Keratinocyte (primary cell): ENCODE results near the gene ATOX1. TPM values are rescaled to one million over a fixed set of nuclear protein-coding genes. Genes with fewer than 3 reads are reported as not detected.

Experiments
- DNase-seq: peaks from one replicate; pipeline ENCODE4 v3.0.0-alpha.2; 2011; ENCODE audit warnings: low read depth, missing footprints, low spot score
- FAIRE-seq: peaks from 2 replicates; lab custom pipeline; 2011; peaks lifted over from hg19 to GRCh38; lab: Jason Lieb, UNC
- H2AFZ ChIP-seq: 2 replicates; pipeline ENCODE4 v1.6.0; 2012; ENCODE audit warnings: low read length, control low read depth, inconsistent platforms; ENCODE audit not compliant: control insufficient read depth
- H3K27ac ChIP-seq: 2 replicates; pipeline ENCODE4 v1.5.1; 2011; ENCODE audit warnings: low read length; ENCODE audit not compliant: control insufficient read depth, insufficient read depth
- H3K27me3 ChIP-seq: 3 replicates; pipeline ENCODE4 v1.6.0; 2011; ENCODE audit warnings: low read length; ENCODE audit not compliant: control insufficient read depth, insufficient read depth; ENCODE audit errors: extremely low read depth
- H3K36me3 ChIP-seq, 2 experiments: 2 replicates in 1 of 2; 3 replicates in 1 of 2; pipeline ENCODE4 v1.5.1; 2011; ENCODE audit warnings: low read length in 2 of 2, mild to moderate bottlenecking in 1 of 2; ENCODE audit not compliant: control insufficient read depth in 2 of 2, insufficient read depth in 2 of 2; ENCODE audit errors: extremely low read depth in 1 of 2
- H3K4me1 ChIP-seq: 3 replicates; pipeline ENCODE4 v1.5.1; 2011; ENCODE audit warnings: low read length; ENCODE audit not compliant: control insufficient read depth, insufficient read depth; ENCODE audit errors: extremely low read depth
- H3K4me2 ChIP-seq: 3 replicates; pipeline ENCODE4 v1.6.0; 2011; ENCODE audit warnings: low read depth, low read length; ENCODE audit not compliant: control insufficient read depth, insufficient read depth; ENCODE audit errors: extremely low read depth
- H3K4me3 ChIP-seq, 3 experiments: fragments of 200-600 bp in 1 of 3; sonication (generic) in 1 of 3; 2 replicates in 2 of 3; 3 replicates in 1 of 3; pipeline ENCODE4 v1.5.1; 2011 to 2016; ENCODE audit warnings: low read length in 3 of 3, mild to moderate bottlenecking in 3 of 3, control low read depth in 2 of 3, inconsistent platforms in 1 of 3, low read depth in 1 of 3, mixed read lengths in 1 of 3, mixed run types in 1 of 3, moderate library complexity in 1 of 3; ENCODE audit not compliant: control insufficient read depth in 2 of 3, insufficient read depth in 2 of 3; ENCODE audit errors: extremely low read depth in 1 of 3
- H3K79me2 ChIP-seq: 2 replicates; pipeline ENCODE4 v1.6.0; 2012; ENCODE audit warnings: low read length; ENCODE audit not compliant: control insufficient read depth, insufficient read depth
- H3K9ac ChIP-seq: 3 replicates; pipeline ENCODE4 v1.6.0; 2011; ENCODE audit warnings: low read length; ENCODE audit not compliant: control insufficient read depth, insufficient read depth; ENCODE audit errors: extremely low read depth
- H3K9me1 ChIP-seq: 3 replicates; pipeline ENCODE4 v1.6.0; 2011; ENCODE audit warnings: low read length; ENCODE audit not compliant: control insufficient read depth, insufficient read depth; ENCODE audit errors: extremely low read depth
- H3K9me3 ChIP-seq: 2 replicates; pipeline ENCODE4 v1.5.1; 2012; ENCODE audit warnings: low read depth, low read length; ENCODE audit not compliant: control insufficient read depth
- H4K20me1 ChIP-seq: 3 replicates; pipeline ENCODE4 v1.6.0; 2011; ENCODE audit warnings: low read length; ENCODE audit not compliant: control insufficient read depth, insufficient read depth; ENCODE audit errors: extremely low read depth
- EZH2 ChIP-seq: IDR thresholded peaks from one replicate; pipeline ENCODE4 v1.6.1; 2012; ENCODE audit warnings: inconsistent platforms, mild to moderate bottlenecking, low read length, moderate library complexity
- dilution Hi-C: fragments of 300-500 bp; cut with MboI; formaldehyde crosslinking; loops from one replicate; pipeline ENCODE4 v1.7.0; 2020; ENCODE audit warnings: low sequenced_read_pairs; ENCODE audit not compliant: extremely low pct_ligation_motif_present
- polyA plus RNA-seq, 5 experiments: library from polyadenylated mRNA; depleted of rRNA in 3 of 5; stranded (reverse) in 3 of 5; stranded (forward) in 1 of 5; unstranded in 1 of 5; fragments of >200 nt; gene quantifications; 1 replicate in 1 of 5; 2 replicates in 3 of 5; 3 replicates in 1 of 5; pipeline versions ENCODE4 v1.2.1 to v1.2.3, GENCODE V29; 2011 to 2012; ENCODE audit warnings: missing spikeins in 2 of 5, low read depth in 1 of 5, low replicate concordance in 1 of 5
- TF ChIP-seq, protein P1 (sequence below), 3 experiments: IDR thresholded peaks in 1 of 3; conservative IDR thresholded peaks in 1 of 3; optimal IDR thresholded peaks in 1 of 3; 2 replicates in 2 of 3; 3 replicates in 1 of 3; pipeline versions ENCODE3 to v1.5.1; 2011; ENCODE audit warnings: low read length in 3 of 3, mild to moderate bottlenecking in 3 of 3, moderate library complexity in 2 of 3, control low read depth in 1 of 3, inconsistent platforms in 1 of 3; ENCODE audit not compliant: insufficient read depth in 2 of 3; ENCODE audit errors: extremely low read depth in 1 of 3

The ATOX1 gene
- polyA plus RNA-seq, 1 donor (not counting 4 experiments of a cell fraction or from before 2014, with no cell fraction given) = 173 TPM

DNA sequence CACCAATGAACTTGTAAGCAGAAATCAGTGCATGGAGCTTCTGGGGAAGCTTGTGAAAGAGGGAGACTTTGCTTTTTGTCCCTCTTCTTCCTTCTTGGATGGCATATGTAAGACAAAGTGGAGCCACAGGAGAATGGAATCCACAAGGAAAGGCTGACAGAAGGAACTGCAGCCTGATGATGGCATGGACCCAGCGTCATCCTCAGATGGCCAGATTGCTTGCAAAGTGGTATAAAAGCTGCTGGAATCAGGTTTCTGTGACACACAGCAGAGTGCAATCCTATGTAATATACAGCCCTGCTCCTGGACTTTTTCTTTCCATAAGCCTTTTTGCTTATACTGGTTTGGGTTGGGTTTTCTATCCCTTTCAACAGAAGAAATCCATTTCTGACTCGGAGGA lies 40.3 kb downstream of the ATOX1 start:
- no peaks in the 10 kb centered on the region for H3K9me3 ChIP-seq
- no peak overlapping the region for H3K4me3 ChIP-seq
- no peak overlapping the region for H3K9ac ChIP-seq
- H3K4me2 ChIP-seq = no peak overlapping the region
- no peaks in the 10 kb centered on the region for H3K27me3 ChIP-seq
- H3K9me1 ChIP-seq = no peaks in the 10 kb centered on the region
- H3K27ac ChIP-seq = no peak overlapping the region
- no peak overlapping the region for H2AFZ ChIP-seq
- TF ChIP-seq EZH2 = no peak
- TF ChIP-seq, protein P1, sequence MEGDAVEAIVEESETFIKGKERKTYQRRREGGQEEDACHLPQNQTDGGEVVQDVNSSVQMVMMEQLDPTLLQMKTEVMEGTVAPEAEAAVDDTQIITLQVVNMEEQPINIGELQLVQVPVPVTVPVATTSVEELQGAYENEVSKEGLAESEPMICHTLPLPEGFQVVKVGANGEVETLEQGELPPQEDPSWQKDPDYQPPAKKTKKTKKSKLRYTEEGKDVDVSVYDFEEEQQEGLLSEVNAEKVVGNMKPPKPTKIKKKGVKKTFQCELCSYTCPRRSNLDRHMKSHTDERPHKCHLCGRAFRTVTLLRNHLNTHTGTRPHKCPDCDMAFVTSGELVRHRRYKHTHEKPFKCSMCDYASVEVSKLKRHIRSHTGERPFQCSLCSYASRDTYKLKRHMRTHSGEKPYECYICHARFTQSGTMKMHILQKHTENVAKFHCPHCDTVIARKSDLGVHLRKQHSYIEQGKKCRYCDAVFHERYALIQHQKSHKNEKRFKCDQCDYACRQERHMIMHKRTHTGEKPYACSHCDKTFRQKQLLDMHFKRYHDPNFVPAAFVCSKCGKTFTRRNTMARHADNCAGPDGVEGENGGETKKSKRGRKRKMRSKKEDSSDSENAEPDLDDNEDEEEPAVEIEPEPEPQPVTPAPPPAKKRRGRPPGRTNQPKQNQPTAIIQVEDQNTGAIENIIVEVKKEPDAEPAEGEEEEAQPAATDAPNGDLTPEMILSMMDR (optimal IDR thresholded peaks at IDR 0.05 in 1 of 3, IDR thresholded peaks at IDR 0.05 in 1 of 3, conservative IDR thresholded peaks at IDR 0.05 in 1 of 3; ENCODE audit: extremely low read depth in 1 of 3, insufficient read depth in 2 of 3, low read length in 3 of 3) = no peak
- H3K4me1 ChIP-seq = peaks cover 15% of the 10 kb centered on the region
- H4K20me1 ChIP-seq = no peaks in the 10 kb centered on the region
- FAIRE-seq (no peak), DNase-seq (no peak)
- H3K79me2 ChIP-seq = no peaks in the 10 kb centered on the region
- no peaks in the 10 kb centered on the region for H3K36me3 ChIP-seq
- dilution Hi-C loops = no loop called here

DNA sequence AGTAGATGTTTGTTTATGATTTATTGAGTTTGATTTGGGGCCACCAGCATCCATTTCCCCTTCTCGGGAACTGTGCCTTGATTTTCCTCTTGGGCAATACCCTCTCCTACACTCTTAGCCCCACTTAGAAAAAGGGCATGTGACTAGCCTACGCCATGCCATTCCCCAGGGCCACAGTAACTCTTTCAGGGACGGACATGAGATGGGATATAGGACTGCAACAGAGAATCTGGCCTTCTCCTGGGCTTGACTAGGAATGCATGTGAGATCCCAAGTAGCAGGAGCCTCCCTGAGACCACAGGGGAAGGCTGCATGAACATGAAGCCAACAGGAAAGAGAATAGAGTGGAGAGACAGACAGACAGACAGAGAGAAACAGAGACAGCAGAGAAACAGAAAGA lies 41.0 kb downstream of the ATOX1 start:
- Histone ChIP-seq H3K9ac (no peak overlapping the region), H4K20me1 (no peaks in the 10 kb centered on the region), H3K27me3 (no peaks in the 10 kb centered on the region), H3K4me2 (no peak overlapping the region), H3K4me3 (no peak overlapping the region), H3K9me3 (no peaks in the 10 kb centered on the region), H3K79me2 (no peaks in the 10 kb centered on the region), H3K36me3 (no peaks in the 10 kb centered on the region), H3K9me1 (no peaks in the 10 kb centered on the region), H3K27ac (no peak overlapping the region), H3K4me1 (peaks cover 15% of the 10 kb centered on the region), H2AFZ (no peak overlapping the region)
- no peak for DNase-seq
- dilution Hi-C loops = no loop called here
- TF ChIP-seq EZH2 = no peak
- TF ChIP-seq, protein P1 (optimal IDR thresholded peaks at IDR 0.05 in 1 of 3, IDR thresholded peaks at IDR 0.05 in 1 of 3, conservative IDR thresholded peaks at IDR 0.05 in 1 of 3; ENCODE audit: extremely low read depth in 1 of 3, insufficient read depth in 2 of 3, low read length in 3 of 3) = no peak
- FAIRE-seq = no peak
